GM18502 (cell line): Measurements from ENCODE around the gene PHKA2.

Source experiments
- ATAC-seq: cut with Tn5 transposase; IDR thresholded peaks from one replicate; pipeline ENCODE4 v1.9.1; 2021; ENCODE audit warnings: mild to moderate bottlenecking; ENCODE audit not compliant: unreplicated experiment, poor library complexity

Gene PHKA2

DNA sequence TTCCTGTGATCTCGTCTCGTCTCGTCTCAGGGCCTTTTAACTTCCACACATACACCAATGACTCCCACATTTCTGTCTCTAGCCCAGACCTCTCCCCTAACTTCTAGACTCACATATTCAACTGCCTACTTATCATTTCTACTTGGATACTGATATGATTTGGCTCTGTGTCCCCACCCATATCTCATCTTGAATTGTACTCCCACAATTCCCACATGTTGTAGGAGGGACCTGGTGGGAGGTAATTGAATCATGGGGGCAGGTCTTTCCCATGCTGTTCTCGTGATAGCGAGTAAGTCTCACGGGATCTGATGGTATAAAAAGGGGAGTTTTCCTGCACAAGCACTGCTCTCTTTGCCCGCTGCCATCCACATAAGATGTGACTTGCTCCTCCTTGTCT lies 8.9 kb downstream of the PHKA2 start:
- ATAC-seq: no peak

GRCh38 chrX:18973527-18974192 lies 10.3 kb downstream of the PHKA2 start:
- no peak for ATAC-seq

DNA sequence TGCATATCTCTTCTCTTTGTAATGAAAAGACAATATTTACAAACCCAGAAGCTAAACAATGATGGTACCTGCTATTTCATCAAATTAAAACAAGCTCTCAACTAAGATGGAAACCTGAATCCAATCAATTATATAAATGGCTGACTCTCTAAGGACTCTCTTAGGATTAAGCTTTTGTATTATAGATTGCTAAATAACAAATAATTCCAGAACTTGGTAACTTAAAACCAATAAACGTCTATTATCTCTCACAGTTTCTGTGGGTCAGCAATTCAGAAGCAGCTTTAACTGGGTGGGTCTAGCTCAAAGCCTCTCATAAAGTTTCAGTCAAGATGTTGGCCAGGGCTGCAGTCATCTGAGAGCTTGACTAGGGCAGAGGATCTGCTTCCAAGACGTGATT lies 12.4 kb downstream of the PHKA2 start:
- no peak for ATAC-seq

GRCh38 chrX:18970465-18970864 lies 13.4 kb downstream of the PHKA2 start:
- ATAC-seq: no peak

DNA sequence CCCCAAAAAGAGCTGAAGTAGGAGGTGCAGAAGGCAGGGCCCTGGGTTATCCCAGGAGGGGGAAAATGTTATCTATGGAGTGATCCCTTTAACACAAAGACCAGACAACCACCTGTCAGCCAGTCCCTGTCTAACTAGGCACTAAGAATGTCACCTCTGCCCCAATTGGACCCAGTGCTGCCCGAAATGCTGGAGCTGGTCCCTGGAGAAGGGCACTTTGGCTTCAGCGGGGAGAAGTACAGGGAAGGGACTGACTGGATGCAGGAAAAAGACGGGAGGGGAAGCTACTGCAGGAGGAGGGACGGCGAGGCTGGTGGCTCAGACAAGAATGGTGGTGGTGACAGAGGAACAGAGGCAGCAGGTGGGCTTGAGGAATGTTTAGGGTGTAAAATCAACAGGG lies 17.3 kb downstream of the PHKA2 start:
- ATAC-seq: no peak

DNA sequence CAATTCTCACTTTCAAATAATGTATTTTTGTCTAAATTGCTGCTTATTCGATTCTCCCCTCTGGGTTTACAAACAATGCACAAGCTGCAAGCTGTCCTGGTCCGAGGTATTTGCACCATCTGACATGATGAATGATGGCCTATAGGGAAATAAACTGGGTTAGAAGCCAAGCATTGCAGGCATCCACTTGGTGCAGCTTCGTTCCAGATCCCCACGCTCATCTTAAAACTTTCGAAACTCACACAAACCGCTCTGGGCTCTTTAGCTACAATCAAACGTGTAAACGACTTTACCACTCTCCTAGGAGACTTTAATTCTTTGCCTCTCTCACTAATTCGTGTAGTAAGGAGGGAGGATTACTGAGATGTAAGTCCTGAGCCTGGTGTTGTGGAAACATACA lies 19.0 kb downstream of the PHKA2 start:
- no peak for ATAC-seq

DNA sequence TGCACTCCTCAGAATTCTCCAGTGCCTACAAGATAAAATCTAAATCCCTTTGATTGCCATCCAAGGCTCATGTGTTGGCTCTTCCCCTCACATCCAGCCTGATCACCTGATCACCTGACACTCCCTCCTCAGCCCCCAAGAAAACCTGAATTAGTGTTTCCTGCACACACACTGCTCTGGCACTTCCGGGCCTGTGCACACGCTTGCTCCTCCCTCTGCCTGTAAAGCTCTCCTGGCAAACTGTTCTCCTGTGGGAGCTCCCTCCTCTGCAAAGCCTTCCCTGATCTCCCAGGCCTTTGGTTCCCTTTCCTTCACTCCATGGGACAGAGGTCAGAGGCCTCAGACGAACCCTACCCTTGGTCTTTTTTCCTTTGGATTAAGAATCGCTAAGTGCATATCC lies 19.9 kb downstream of the PHKA2 start:
- no peak for ATAC-seq

GRCh38 chrX:18962329-18962728 lies 21.6 kb downstream of the PHKA2 start:
- no peak for ATAC-seq

- no peak for ATAC-seq
Observed at GRCh38 chrX:18961686-18962085, 22.2 kb downstream of the PHKA2 start.

DNA sequence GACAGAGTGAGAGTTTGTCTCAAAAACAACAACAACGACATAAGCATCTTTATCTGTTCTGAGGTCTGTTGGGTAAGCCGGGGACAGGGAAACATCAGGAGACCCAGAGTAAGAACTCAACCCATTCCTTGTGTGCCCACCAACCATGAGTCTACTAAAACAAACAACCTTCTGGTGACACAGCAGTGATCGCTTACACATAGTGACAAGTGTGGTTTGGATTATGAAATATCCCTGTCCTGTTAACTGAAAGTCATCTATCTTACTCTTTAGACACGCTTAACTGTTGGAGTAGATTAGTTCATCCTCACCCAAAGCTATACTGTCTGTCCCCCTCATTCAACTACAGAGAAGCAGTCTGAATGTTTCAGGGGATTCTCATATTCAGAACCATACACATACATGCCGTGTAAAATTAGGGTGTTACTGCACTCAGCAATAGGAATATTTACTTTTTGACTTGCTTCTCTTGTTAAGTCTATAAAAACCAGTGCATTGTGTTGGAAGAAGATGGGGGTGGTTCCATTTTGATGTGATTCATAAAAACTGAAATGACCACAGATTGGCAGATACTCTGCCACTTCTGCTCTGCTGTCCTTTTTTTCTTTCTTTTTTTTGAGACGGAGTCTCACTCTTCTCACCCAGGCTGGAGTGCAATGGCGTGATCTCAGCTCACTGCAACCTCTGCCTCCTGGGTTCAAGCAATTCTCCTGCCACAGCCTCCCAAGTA lies 27.4 kb downstream of the PHKA2 start:
- no peak for ATAC-seq

- no peak for ATAC-seq
Observed at GRCh38 chrX:18955676-18956075, 28.2 kb downstream of the PHKA2 start.

- no peak for ATAC-seq
Observed at GRCh38 chrX:18951032-18951431, 32.9 kb downstream of the PHKA2 start.

DNA sequence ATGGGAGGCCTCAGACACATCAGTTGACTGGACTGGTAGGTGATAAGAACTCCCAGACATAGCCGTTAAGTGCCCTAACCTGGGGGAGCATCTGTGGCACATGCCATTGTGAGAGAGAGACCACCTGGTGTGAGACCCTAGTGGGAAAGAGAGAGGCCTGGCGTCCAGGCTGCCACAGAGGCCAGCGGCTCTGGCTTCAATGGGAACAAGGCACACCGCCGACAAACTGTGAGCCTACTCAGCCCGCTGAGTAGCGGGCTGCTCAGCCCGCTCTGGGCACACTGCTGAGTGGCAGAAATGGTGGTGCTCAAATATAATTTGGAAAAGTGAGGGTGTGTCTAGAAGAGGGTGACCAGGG lies 34.0 kb downstream of the PHKA2 start:
- no peak for ATAC-seq

DNA sequence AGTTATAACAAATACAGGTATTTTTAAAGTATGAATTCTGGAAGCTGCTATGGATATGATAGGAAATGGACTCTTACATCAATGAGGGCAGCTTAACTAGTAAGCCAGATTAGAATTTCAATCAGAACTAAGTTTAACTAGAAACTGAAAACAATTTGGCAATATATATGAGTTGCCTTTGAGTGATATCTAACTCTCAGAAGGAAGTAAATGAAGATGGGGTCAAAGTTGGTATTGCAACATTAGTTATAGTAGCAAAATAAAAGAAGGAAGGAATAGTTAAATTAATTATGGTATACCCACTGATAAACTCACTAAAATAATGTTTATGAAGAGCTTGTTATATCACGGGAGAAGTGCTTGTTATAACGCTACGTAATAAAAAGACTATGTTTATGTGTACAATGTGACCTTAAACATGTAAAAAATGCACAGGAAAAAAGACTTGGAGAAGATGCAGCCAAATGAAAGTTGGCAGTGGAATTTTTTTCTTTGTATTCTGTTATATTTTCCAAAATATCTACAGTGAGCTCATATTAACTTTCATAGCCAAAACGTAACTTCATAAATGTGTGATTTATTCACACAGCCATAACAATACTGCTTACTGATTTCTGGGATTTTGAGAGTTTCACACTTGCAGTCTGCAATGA lies 34.5 kb downstream of the PHKA2 start:
- no peak for ATAC-seq

DNA sequence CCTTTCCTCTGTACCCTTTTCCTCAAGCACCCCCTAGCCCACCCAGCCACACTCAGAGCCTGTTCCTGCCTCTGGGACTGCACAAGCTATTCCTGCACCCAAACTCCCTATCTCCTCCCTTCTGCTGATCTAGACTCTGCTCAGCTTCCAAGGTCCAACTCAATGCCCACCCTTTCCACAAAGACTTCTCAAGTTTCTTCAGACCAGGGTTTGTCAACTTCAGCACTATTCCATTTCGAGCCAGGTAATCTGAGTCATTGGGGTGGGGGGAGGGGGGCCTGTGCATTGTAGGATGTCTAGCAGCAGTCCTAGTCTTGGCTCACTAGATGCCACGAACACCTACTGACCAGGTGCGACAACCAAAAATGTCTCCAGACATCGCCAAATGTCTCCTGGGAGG lies 37.3 kb downstream of the PHKA2 start:
- ATAC-seq: no peak

DNA sequence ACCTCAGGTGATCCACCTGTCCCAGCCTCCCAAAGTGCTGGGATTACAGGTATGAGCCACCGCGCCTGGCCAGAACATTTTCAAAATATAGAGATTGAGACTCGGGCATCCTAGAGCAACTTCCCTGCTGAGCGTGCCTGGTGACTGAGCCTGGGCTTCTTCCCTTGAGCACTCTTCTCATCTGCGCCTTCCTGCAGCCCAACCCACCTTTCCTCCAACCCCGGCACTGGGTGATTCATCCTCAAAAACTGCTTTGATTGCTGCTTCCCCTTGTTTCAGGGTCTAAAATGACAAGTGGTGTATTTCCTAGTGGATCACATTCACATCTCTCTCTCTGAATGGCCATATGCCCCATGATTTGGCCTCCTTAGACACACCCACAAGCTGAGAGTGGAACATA lies 37.8 kb downstream of the PHKA2 start:
- no peak for ATAC-seq

- no peak for ATAC-seq
Observed at GRCh38 chrX:18945483-18945882, 38.4 kb downstream of the PHKA2 start.

DNA sequence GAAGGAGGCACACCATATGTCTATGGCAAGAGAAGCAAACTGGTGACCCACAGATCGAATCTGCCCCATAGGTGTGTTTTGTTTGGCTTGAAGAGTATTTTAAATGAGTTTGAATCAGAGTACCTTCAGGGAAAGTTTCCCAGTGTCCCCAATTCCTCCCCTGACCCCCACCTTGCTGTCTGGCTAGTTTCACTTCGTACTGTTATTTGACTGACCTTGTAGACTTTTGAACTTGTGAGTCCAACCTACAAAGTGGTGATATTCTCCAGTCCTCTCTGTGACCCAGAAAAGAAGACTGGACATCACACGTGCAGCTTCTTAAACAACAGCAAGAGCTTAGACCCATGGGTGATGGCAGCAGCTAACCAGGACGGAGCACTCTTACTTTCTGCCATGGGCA lies 39.4 kb downstream of the PHKA2 start:
- no peak for ATAC-seq

DNA sequence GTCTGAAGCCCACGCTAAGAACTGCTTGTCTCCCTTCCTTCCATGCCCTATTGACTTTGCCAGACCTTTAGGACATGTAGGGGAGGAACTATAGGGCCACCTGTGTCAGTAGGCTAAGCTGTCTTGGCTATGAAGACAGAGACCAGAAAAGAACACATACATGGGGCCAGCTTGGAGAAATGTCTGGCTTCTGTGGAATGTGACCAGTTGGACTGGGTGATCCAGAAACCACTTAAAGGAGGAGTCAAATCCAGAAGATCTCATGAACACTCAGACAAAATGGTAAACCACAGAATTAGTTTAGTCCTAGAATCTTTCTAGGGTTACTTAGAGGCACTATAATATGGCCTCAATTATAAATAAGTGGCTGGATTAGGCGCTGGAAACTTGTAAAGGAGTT lies 42.0 kb downstream of the PHKA2 start:
- ATAC-seq: no peak

DNA sequence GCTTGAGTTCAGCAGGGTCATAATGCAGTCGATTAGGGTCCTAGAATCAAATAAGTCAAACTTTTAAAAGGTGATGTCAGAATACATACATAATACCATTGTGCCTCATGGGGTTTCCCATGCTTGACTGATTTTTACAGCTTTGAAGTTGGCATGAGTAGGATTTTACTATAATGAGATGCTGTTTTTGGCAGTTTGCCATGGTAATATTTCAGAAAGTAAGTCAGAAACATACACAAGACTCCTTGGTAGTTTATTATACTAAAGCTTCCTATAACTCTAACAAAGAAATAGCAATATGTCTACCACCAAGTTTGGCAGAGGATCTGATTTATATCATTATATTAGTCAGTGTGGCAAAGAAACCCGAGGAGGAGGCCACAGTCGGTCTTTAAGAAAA lies 45.2 kb downstream of the PHKA2 start:
- ATAC-seq: no peak

- no peak for ATAC-seq
Observed at GRCh38 chrX:18937173-18937572, 46.7 kb downstream of the PHKA2 start.

DNA sequence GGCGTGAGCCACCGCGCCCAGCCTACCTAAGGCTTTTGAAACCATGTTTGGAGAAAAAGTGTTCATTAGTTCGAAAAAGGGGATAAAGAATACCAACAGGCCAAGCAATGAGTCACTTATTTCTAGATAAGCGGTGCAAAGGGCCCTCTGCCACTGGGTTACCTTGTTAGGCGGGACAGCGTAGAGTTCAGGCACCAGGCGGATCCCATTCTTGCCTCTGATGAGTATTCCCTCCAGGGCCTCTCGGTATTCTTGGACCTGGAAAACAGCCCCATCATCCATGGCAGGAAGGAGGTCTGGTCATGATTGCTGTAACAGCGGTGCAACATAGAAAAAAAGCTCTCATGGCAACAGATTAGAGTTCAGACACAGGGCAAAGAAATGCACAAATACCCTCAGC lies 48.0 kb downstream of the PHKA2 start:
- no peak for ATAC-seq
